K562 (cell line): ENCODE data around the gene MCIDAS. TPM values are rescaled to one million over a fixed set of nuclear protein-coding genes. Genes with fewer than 3 reads are reported as not detected.

Experiments
- ATAC-seq: fragments of 200-7000 bp; cut with Tn5 transposase; 3 replicates; pipeline ENCODE4 v1.9.1; 2020; ENCODE audit warnings: moderate library complexity
- BruUV-seq: library from RNA; stranded (reverse); fragments of 400-500 nt; replicated peaks from 2 replicates; lab custom pipeline; 2021; lab: Mats Ljungman, UMichigan
- CTCF ChIA-PET: fragments of 300-600 bp; formaldehyde crosslinking; extraction: SDS; loops from one replicate; lab custom pipeline; 2021; ENCODE audit warnings: low intra/inter-chr PET ratio; lab: Yijun Ruan, JAX
- POLR2A ChIA-PET: fragments of 300-600, 350-650 bp; sonication (Branson Sonifier 250); formaldehyde crosslinking; extraction: SDS; loops from one replicate; lab custom pipeline; 2021; ENCODE audit warnings: antibody characterized with exemption, inconsistent platforms; lab: Yijun Ruan, JAX
- DNase-seq, 4 experiments: peaks; one replicate each; pipeline versions ENCODE4 v3.0.0 to v3.0.0-alpha.2; 2011 to 2018; ENCODE audit warnings: low spot score in 3 of 4, mixed read lengths in 3 of 4; ENCODE audit errors: extremely low read depth in 1 of 4
- FAIRE-seq: peaks from 2 replicates; lab custom pipeline; 2011; peaks lifted over from hg19 to GRCh38; lab: Jason Lieb, UNC
- H2AFZ ChIP-seq: 2 replicates; pipeline ENCODE4 v1.6.0; 2011; ENCODE audit warnings: low read depth, low read length, control low read depth, inconsistent platforms
- H3K27ac ChIP-seq: fragments of 200-600 bp; 3 replicates; pipeline ENCODE4 v1.8.0; 2011; ENCODE audit warnings: low read depth, mild to moderate bottlenecking, control low read depth, inconsistent platforms, low read length, moderate library complexity, mixed read lengths; ENCODE audit errors: extremely low read depth
- H3K27me3 ChIP-seq, 2 experiments: fragments of 300-600 bp in 1 of 2; 2 replicates in 1 of 2; 3 replicates in 1 of 2; pipeline versions ENCODE4 v1.6.0 to v1.8.0; 2011; ENCODE audit warnings: inconsistent platforms in 2 of 2, low read length in 2 of 2, mild to moderate bottlenecking in 1 of 2, mixed read lengths in 1 of 2, moderate library complexity in 1 of 2; ENCODE audit not compliant: control insufficient read depth in 2 of 2, insufficient read depth in 2 of 2
- H3K36me3 ChIP-seq: fragments of 300-600 bp; 3 replicates; pipeline ENCODE4 v1.8.0; 2011; ENCODE audit warnings: mild to moderate bottlenecking, low read length, inconsistent platforms; ENCODE audit not compliant: control insufficient read depth, insufficient read depth
- H3K4me1 ChIP-seq, 2 experiments: fragments of 200-600 bp in 1 of 2; replicated peaks in 1 of 2; 2 replicates in 1 of 2; 3 replicates in 1 of 2; pipeline versions ENCODE4 v1.5.1 to v1.8.0; 2011; ENCODE audit warnings: inconsistent platforms in 2 of 2, low read length in 2 of 2, mild to moderate bottlenecking in 1 of 2, mixed read lengths in 1 of 2, moderate library complexity in 1 of 2; ENCODE audit not compliant: control insufficient read depth in 2 of 2, insufficient read depth in 2 of 2
- H3K4me2 ChIP-seq: 2 replicates; pipeline ENCODE4 v1.6.1; 2011; ENCODE audit warnings: low read length, control low read depth, inconsistent platforms, mixed read lengths; ENCODE audit not compliant: insufficient read depth
- H3K4me3 ChIP-seq: fragments of 200-600 bp; sonication (generic), shearing (Covaris generic); 2 replicates; pipeline ENCODE4 v1.5.1; 2016; ENCODE audit warnings: control low read depth, inconsistent platforms
- H3K79me2 ChIP-seq: fragments of 200-600 bp; 3 replicates; pipeline ENCODE4 v1.8.0; 2011; ENCODE audit warnings: low read length, inconsistent platforms; ENCODE audit not compliant: control insufficient read depth, insufficient read depth
- H3K9ac ChIP-seq, 2 experiments: 2 replicates each; pipeline versions ENCODE4 v1.6.0 to v1.6.1; 2011; ENCODE audit warnings: low read depth in 2 of 2, low read length in 2 of 2, control low read depth in 1 of 2, inconsistent platforms in 1 of 2, mild to moderate bottlenecking in 1 of 2, mixed read lengths in 1 of 2; ENCODE audit not compliant: insufficient read depth in 1 of 2
- H3K9me1 ChIP-seq: one replicate; pipeline ENCODE4 v1.6.0; 2011; ENCODE audit warnings: inconsistent platforms, mild to moderate bottlenecking, low read length, moderate library complexity; ENCODE audit not compliant: control insufficient read depth, insufficient read depth
- H3K9me3 ChIP-seq: replicated peaks from 2 replicates; pipeline ENCODE4 v1.5.1; 2011; ENCODE audit warnings: low read depth, low read length, inconsistent platforms; ENCODE audit not compliant: control insufficient read depth, insufficient read depth
- H4K20me1 ChIP-seq: replicated peaks from 2 replicates; pipeline ENCODE4 v1.6.1; 2011; ENCODE audit warnings: low read length, inconsistent platforms, mixed read lengths; ENCODE audit not compliant: control insufficient read depth, insufficient read depth
- COPS2 ChIP-seq: fragments of 450-650 bp; conservative IDR thresholded peaks from 2 replicates; pipeline ENCODE4 v1.6.1; 2016; ENCODE audit warnings: mild to moderate bottlenecking, moderate library complexity
- CSDE1 ChIP-seq, 2 experiments: fragments of 450-650 bp; IDR thresholded peaks; 2 replicates each; pipeline ENCODE4 v1.6.1; 2016; ENCODE audit warnings: mild to moderate bottlenecking in 1 of 2
- DPF2 ChIP-seq: fragments of 450-650 bp; IDR thresholded peaks from 2 replicates; pipeline ENCODE4 v1.6.1; 2016
- HDGF ChIP-seq: fragments of 450-650 bp; IDR thresholded peaks from 2 replicates; pipeline ENCODE4 v1.6.1; 2016
- HNRNPLL ChIP-seq: fragments of 200-400 bp; formaldehyde crosslinking; IDR thresholded peaks from 2 replicates; pipeline ENCODE4 v1.6.1; 2017; ENCODE audit warnings: low read length, low read depth, mild to moderate bottlenecking; ENCODE audit not compliant: poor library complexity, severe bottlenecking
- RFX1 ChIP-seq: fragments of 450-650 bp; IDR thresholded peaks from 2 replicates; pipeline ENCODE4 v1.6.1; 2016; ENCODE audit warnings: mild to moderate bottlenecking, moderate library complexity
- STAG1 ChIP-seq: sonication (generic); formaldehyde crosslinking; IDR thresholded peaks from 2 replicates; pipeline ENCODE4 v1.5.0; 2020; ENCODE audit warnings: missing genetic modification reagents, borderline replicate concordance
- TAF15 ChIP-seq: fragments of 200-400 bp; formaldehyde crosslinking; IDR thresholded peaks from 2 replicates; pipeline ENCODE4 v1.6.1; 2017; ENCODE audit warnings: mild to moderate bottlenecking, low read depth, low read length, moderate library complexity
- ZNF165 ChIP-seq: fragments of 250-450 bp; sonication (Bioruptor Pico); IDR thresholded peaks from 2 replicates; pipeline ENCODE4 v1.4.0; 2020; ENCODE audit warnings: borderline replicate concordance
- ZNF609 ChIP-seq: sonication (generic); formaldehyde crosslinking; IDR thresholded peaks from 2 replicates; pipeline ENCODE4 v1.8.1; 2023; ENCODE audit warnings: missing genetic modification reagents, mild to moderate bottlenecking, borderline replicate concordance
- ZNF696 ChIP-seq: fragments of 250-450 bp; sonication (Bioruptor Pico); conservative IDR thresholded peaks from 2 replicates; pipeline ENCODE4 v1.4.0; 2020; ENCODE audit warnings: mild to moderate bottlenecking, moderate library complexity
- ZZZ3 ChIP-seq: fragments of 450-650 bp; IDR thresholded peaks from 2 replicates; pipeline ENCODE4 v1.6.1; 2016; ENCODE audit warnings: antibody characterized with exemption, mild to moderate bottlenecking, moderate library complexity
- whole genome bisulfite sequencing: fragments of 100-300 bp; shearing (Covaris generic); methylation state at CpG from one replicate; pipeline ENCODE4 v1.1.6; 2016; ENCODE audit warnings: low coverage, mixed read lengths; ENCODE audit not compliant: insufficient coverage; ENCODE audit errors: missing lambda C conversion rate; 5-methylcytosine and 5-hydroxymethylcytosine counted together
- in situ Hi-C: fragments of 300-500 bp; cut with MboI; formaldehyde crosslinking; loops from 4 replicates; pipeline ENCODE4 v1.15.0; 2018; ENCODE audit warnings: inconsistent platforms, mixed read lengths
- intact Hi-C: fragments of 100-400 bp; cut with micrococcal nuclease; formaldehyde crosslinking; loops from 2 replicates; pipeline ENCODE4 v1.14.2; 2022
- polyA plus RNA-seq, 8 experiments: library from polyadenylated mRNA; depleted of rRNA in 4 of 8; stranded (reverse) in 5 of 8; unstranded in 3 of 8; fragments of >200 nt; fragmentation: Nextera tagmentation in 2 of 8; fragmentation: Illumina TruSeq in 1 of 8; extraction: Ambion mirVana in 2 of 8; extraction: Trizol in 1 of 8; gene quantifications; 2 replicates each; pipeline versions ENCODE4 v1.2.1 to v1.2.3, GENCODE V29; 2011 to 2014; ENCODE audit warnings: inconsistent platforms in 1 of 8, missing spikeins in 1 of 8
- total RNA-seq, 7 experiments: library from RNA; depleted of rRNA in 6 of 7; stranded (reverse); fragments of >200 nt in 6 of 7; fragmentation: Illumina TruSeq in 2 of 7; extraction: Trizol in 2 of 7; gene quantifications; 2 replicates each; pipeline versions ENCODE4 v1.2.1 to v1.2.3, GENCODE V29; 2011 to 2021; ENCODE audit warnings: low replicate concordance in 1 of 7
- TF ChIP-seq, protein P1 (sequence below): fragments of 250-450 bp; sonication (Bioruptor Pico); IDR thresholded peaks from 2 replicates; pipeline ENCODE4 v1.8.0; 2021; ENCODE audit warnings: borderline replicate concordance, mild to moderate bottlenecking, moderate library complexity; ENCODE audit not compliant: poor library complexity, severe bottlenecking
- TF ChIP-seq, protein P2 (sequence below): fragments of 450-650 bp; formaldehyde crosslinking; IDR thresholded peaks from 2 replicates; pipeline ENCODE4 v1.4.0; 2022; ENCODE audit warnings: missing genetic modification characterization

Gene MCIDAS
- total and polyA plus RNA-seq, 9 of the 15 experiments (the other 6 are each of a cell fraction or from before 2014, with no cell fraction given): 0.07 to 1.5 (median 0.69) TPM

DNA sequence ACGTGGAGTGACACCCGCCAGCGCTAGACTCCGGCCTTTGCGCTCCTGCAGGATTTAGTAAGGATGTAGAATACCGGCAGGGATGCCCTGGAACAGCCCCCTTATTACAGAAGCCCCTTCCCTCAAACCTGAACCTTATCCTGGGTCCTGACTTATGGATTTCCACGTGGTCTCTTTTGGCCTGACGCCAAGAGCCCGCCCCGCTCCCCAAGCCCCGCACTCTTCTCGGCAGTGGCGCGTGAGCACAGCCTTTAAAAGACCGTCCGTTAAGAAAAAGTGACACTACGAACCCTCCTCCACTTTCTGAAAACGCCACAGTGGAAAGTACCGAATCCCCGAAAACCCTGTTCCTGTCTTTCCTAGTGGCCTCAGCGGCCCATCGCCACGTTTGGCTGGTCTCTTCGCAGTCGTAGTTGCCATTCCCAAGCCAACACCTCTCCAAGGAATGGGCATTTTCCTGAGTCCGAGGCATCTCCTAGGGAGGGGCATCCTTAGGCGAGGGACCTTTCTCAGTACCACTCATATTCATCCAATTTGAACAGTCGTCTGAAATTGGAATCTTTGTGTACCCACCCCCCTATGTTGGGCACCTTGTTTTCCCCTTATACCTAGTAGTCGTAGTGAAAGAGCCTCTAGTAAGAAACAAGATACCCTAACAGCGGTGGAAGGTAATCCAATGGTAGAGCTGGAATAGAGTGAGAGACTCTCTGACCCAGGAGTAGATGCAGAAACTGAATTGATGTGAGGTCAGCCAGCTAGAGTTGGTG lies 732 bp upstream of the MCIDAS start:
- H3K79me2 ChIP-seq: no peaks in the 10 kb centered on the region
- H4K20me1 ChIP-seq: no peaks in the 10 kb centered on the region
- in situ Hi-C loops (no loop called here), intact Hi-C loops (loop anchor here (2.0 to 5.0 kb wide), 3 partner anchors 56 to 463 kb away; partner anchors contain the start of genes CDC20B, DHX29 and MTREX)
- peak overlapping the region; percentile 64 for H3K27ac ChIP-seq
- peak overlapping the region; percentile 89 for H3K4me2 ChIP-seq
- H3K9me1 ChIP-seq: peaks cover 3% of the 10 kb centered on the region
- H3K4me3 ChIP-seq: peak overlapping the region; percentile 71
- ChIA-PET POLR2A (interaction anchor here (0.7 to 1.0 kb wide), 2 partner anchors 13 to 80 kb away, joined by 3 to 4 read pairs; partner anchors contain the start of genes DHX29 and MTREX), CTCF (interaction anchor here (1.9 kb wide), 1 partner anchor 464 kb away, joined by 6 read pairs; no protein-coding TSS in a partner anchor)
- peaks cover 17 to 22% of the 10 kb centered on the region in 2 experiments for H3K27me3 ChIP-seq
- H3K9me3 ChIP-seq: no peaks in the 10 kb centered on the region
- DNase-seq (no peak), ATAC-seq (no peak), FAIRE-seq (peak; percentile 51)
- BruUV-seq: no TSS peak
- peaks cover 12 to 40% of the 10 kb centered on the region in 2 experiments; a peak in 3 of 5 replicates for H3K4me1 ChIP-seq
- peak overlapping the region; percentile 82 to 89 for H3K9ac ChIP-seq
- WGBS: 41% methylated on average over 29 of the region's 30 CpGs
- H2AFZ ChIP-seq: peak overlapping the region; percentile 99
- H3K36me3 ChIP-seq: no peaks in the 10 kb centered on the region
- TF ChIP-seq, protein P1, sequence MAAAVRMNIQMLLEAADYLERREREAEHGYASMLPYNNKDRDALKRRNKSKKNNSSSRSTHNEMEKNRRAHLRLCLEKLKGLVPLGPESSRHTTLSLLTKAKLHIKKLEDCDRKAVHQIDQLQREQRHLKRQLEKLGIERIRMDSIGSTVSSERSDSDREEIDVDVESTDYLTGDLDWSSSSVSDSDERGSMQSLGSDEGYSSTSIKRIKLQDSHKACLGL (CRISPR knock-in tag): no peak
- TF ChIP-seq STAG1: no peak
- TF ChIP-seq RFX1: no peak
- TF ChIP-seq ZZZ3: no peak
- no peak for TF ChIP-seq ZNF609 (CRISPR knock-in tag)
- no peak for TF ChIP-seq HDGF
- TF ChIP-seq ZNF165 (CRISPR knock-in tag): no peak
- no peak for TF ChIP-seq TAF15
- peak; percentile 90 for TF ChIP-seq HNRNPLL
- no peak for TF ChIP-seq ZNF696 (CRISPR knock-in tag)
- TF ChIP-seq COPS2: no peak
- TF ChIP-seq, protein P2, sequence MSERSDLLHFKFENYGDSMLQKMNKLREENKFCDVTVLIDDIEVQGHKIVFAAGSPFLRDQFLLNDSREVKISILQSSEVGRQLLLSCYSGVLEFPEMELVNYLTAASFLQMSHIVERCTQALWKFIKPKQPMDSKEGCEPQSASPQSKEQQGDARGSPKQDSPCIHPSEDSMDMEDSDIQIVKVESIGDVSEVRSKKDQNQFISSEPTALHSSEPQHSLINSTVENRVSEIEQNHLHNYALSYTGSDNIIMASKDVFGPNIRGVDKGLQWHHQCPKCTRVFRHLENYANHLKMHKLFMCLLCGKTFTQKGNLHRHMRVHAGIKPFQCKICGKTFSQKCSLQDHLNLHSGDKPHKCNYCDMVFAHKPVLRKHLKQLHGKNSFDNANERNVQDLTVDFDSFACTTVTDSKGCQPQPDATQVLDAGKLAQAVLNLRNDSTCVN (CRISPR knock-in tag): no peak
- TF ChIP-seq CSDE1 (IDR thresholded peaks at IDR 0.05): 0 out of 4 replicates have a peak, but pooled peaks of 1 of the 2 experiments have one; percentile 18
- TF ChIP-seq DPF2: no peak
